K562 (cell line): ENCODE results near the gene ABCB6. TPM values are rescaled to one million over a fixed set of nuclear protein-coding genes. Genes with fewer than 3 reads are reported as not detected.
A peak's percentile ranks its signal among the peaks of the same experiment; 100 is the strongest.

Experiments
- CBX1 ChIP-seq: sonication (generic); IDR thresholded peaks from 2 replicates; pipeline ENCODE4 v1.6.1; 2016; ENCODE audit warnings: antibody characterized with exemption, low read depth, mild to moderate bottlenecking
- DEAF1 ChIP-seq: fragments of 450-650 bp; formaldehyde crosslinking; IDR thresholded peaks from 2 replicates; pipeline ENCODE4 v1.4.0; 2020; ENCODE audit warnings: mild to moderate bottlenecking, moderate library complexity
- DMBX1 ChIP-seq: fragments of 250-450 bp; sonication (Bioruptor Pico); IDR thresholded peaks from 2 replicates; pipeline ENCODE4 v1.8.0; 2022; ENCODE audit warnings: inconsistent platforms, mild to moderate bottlenecking, moderate library complexity, borderline replicate concordance
- E2F6 ChIP-seq, 2 experiments: IDR thresholded peaks; 2 replicates each; pipeline ENCODE4 v1.6.1; 2011; ENCODE audit warnings: borderline replicate concordance in 1 of 2, control low read depth in 1 of 2, low read depth in 1 of 2, low read length in 1 of 2, mild to moderate bottlenecking in 1 of 2, mixed read lengths in 1 of 2, moderate library complexity in 1 of 2; ENCODE audit not compliant: insufficient read depth in 1 of 2, insufficient read length in 1 of 2, poor library complexity in 1 of 2, severe bottlenecking in 1 of 2; ENCODE audit errors: extremely low read depth in 1 of 2
- NFIX ChIP-seq: fragments of 250-450 bp; sonication (Bioruptor Pico); IDR thresholded peaks from 2 replicates; pipeline ENCODE4 v1.4.0; 2020; ENCODE audit warnings: low read depth, mild to moderate bottlenecking, moderate library complexity
- PBX2 ChIP-seq, 2 experiments: IDR thresholded peaks in 1 of 2; conservative IDR thresholded peaks in 1 of 2; 2 replicates each; pipeline ENCODE4 v1.6.1; 2016; ENCODE audit warnings: low read depth in 2 of 2, mild to moderate bottlenecking in 1 of 2, missing compliant biosample characterization in 1 of 2, missing genetic modification characterization in 1 of 2, moderate library complexity in 1 of 2
- TAF1 ChIP-seq: IDR thresholded peaks from 2 replicates; pipeline ENCODE4 v1.6.1; 2011; ENCODE audit warnings: mild to moderate bottlenecking, low read length, moderate library complexity; ENCODE audit not compliant: insufficient read depth, control insufficient read depth, severe bottlenecking; ENCODE audit errors: extremely low read depth
- ZBTB2 ChIP-seq: fragments of 450-650 bp; IDR thresholded peaks from 2 replicates; pipeline ENCODE4 v1.6.1; 2016; ENCODE audit warnings: antibody characterized with exemption
- polyA plus RNA-seq, 8 experiments: library from polyadenylated mRNA; depleted of rRNA in 4 of 8; stranded (reverse) in 5 of 8; unstranded in 3 of 8; fragments of >200 nt; fragmentation: Nextera tagmentation in 2 of 8; fragmentation: Illumina TruSeq in 1 of 8; extraction: Ambion mirVana in 2 of 8; extraction: Trizol in 1 of 8; gene quantifications; 2 replicates each; pipeline versions ENCODE4 v1.2.1 to v1.2.3, GENCODE V29; 2011 to 2014; ENCODE audit warnings: inconsistent platforms in 1 of 8, missing spikeins in 1 of 8
- total RNA-seq, 7 experiments: library from RNA; depleted of rRNA in 6 of 7; stranded (reverse); fragments of >200 nt in 6 of 7; fragmentation: Illumina TruSeq in 2 of 7; extraction: Trizol in 2 of 7; gene quantifications; 2 replicates each; pipeline versions ENCODE4 v1.2.1 to v1.2.3, GENCODE V29; 2011 to 2021; ENCODE audit warnings: low replicate concordance in 1 of 7

Gene ABCB6
- total and polyA plus RNA-seq, 9 of the 15 experiments (the other 6 are each of a cell fraction or from before 2014, with no cell fraction given), result 3.7 to 29.8 (median 16.8) TPM

- TF ChIP-seq DEAF1 (CRISPR knock-in tag), result 0 out of 2 replicates have a peak, but pooled peaks have one; percentile 36
- peak; percentile 87 for TF ChIP-seq PBX2 (CRISPR knock-in tag; IDR thresholded peaks at IDR 0.05; ENCODE audit: low read depth)
- peak; percentile 99 for TF ChIP-seq PBX2 (tag; conservative IDR thresholded peaks at IDR 0.05; ENCODE audit: low read depth)
- TF ChIP-seq ZBTB2, result no peak
- TF ChIP-seq E2F6 (IDR thresholded peaks at IDR 0.05; ENCODE audit: borderline replicate concordance in 1 of 2, extremely low read depth in 1 of 2, insufficient read depth in 1 of 2, insufficient read length in 1 of 2, low read depth in 1 of 2, low read length in 1 of 2, poor library complexity in 1 of 2, severe bottlenecking in 1 of 2), result peak; percentile 12 to 45
- TF ChIP-seq DMBX1 (CRISPR knock-in tag), result peak; percentile 90; the same call in 1 of the 2 replicates
- peak; percentile 50; the same call in 1 of the 2 replicates for TF ChIP-seq CBX1
- TF ChIP-seq NFIX, result no peak
- TF ChIP-seq TAF1, result peak; percentile 88
These were observed 10.7 kb upstream of the ABCB6 start, which contains the start of the genes ANKZF1 and ATG9A (continued) for GRCh38 chr2:219229305-219230058.
